Parietal lobe (tissue), 2 donors: ENCODE measurements around the gene ERP29. TPM values are rescaled to one million over a fixed set of nuclear protein-coding genes. Genes with fewer than 3 reads are reported as not detected.

ENCODE experiments used
- small RNA-seq: library from RNA; depleted of rRNA; stranded (forward); fragments of <200 nt; gene quantifications from one replicate; pipeline ENCODE3, GENCODE V24; 2014; ENCODE audit warnings: low replicate concordance
- total RNA-seq: library from RNA; depleted of rRNA; stranded (reverse); fragments of >200 nt; gene quantifications from one replicate; pipeline ENCODE4 v1.2.3, GENCODE V29; 2014

ERP29 gene
- 27.2 TPM for total RNA-seq

GRCh38 chr12:112012775-112013600 lies at the start of gene ERP29, which contains the start of gene TMEM116:
Gene ERP29 (plus strand): TSS chr12:112013426. CDS start chr12:112013466, 40 bp downstream.
Gene TMEM116 (minus strand): TSS chr12:112013165. CDS start chr12:112005270, 7,895 bp downstream.

Small RNAs within 50 kb of the gene (small RNA-seq; reads per million reads assigned to genes)
- gene AC004024.1 (not detected), gene MIR3657 (not detected), gene RF00019 (not detected)

Other genes with a start within 250 kb of the ERP29 start
- 21.9 TPM for gene ALDH2, start 246.5 kb upstream of the ERP29 start, total RNA-seq
- gene MAPKAPK5, start 171.2 kb upstream of the ERP29 start, total RNA-seq = 77.3 TPM
- gene TMEM116, start 261 bp upstream of the ERP29 start, total RNA-seq = 29.4 TPM
- 67.6 TPM for gene NAA25, start 95.4 kb downstream of the ERP29 start, total RNA-seq
- 64.5 TPM for gene TRAFD1, start 112.1 kb downstream of the ERP29 start, total RNA-seq